ENCODE measurements around the gene ERGIC2.
A peak's percentile ranks its signal among the peaks of the same experiment; 100 is the strongest.

The ERGIC2 gene, protein sequence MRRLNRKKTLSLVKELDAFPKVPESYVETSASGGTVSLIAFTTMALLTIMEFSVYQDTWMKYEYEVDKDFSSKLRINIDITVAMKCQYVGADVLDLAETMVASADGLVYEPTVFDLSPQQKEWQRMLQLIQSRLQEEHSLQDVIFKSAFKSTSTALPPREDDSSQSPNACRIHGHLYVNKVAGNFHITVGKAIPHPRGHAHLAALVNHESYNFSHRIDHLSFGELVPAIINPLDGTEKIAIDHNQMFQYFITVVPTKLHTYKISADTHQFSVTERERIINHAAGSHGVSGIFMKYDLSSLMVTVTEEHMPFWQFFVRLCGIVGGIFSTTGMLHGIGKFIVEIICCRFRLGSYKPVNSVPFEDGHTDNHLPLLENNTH

DNA sequence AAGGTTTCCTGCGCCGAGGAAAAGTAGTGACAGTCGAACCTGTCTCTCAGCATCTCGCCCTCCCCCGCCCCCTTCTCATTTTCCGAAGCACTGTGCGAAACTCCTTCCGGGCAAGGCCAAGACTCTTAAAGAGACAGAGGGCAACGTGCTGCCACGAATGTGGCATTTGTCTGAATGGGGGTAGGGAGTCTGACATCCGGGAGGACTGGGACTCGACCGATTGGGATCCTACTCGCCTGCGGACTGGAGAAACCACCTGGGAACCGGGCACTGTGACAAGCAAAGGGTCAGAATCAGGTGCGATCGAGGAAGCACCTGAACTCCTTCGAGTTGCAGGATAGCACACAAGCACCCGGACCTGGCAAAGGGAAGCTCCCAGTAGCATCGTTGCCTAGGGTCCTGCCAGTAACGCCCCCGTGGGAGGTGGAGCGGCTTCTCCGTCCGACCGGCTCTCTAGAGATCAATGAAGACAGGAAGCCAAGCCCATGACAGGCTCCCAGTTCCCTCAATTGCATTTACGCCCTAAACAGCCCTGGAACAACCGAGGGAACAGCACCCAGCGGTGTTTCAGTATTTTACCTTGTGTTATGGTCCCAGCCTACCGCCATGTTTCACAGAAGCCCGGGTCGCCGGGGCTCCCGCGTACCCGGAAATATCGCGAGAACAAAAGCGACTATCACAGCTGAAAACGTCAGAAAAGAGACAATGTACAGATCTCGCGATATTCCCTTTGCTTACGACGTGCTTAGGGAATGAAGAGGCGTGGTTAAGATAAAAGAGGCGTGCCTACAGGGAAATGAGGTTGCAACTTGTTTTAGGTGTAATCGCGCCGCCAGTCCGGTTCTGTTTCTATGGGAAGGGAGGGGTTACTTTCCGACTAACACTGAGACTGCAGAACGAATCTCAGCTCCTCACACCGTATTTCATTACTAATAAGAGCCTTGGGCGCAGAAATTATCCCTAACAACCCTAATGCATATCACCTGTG is at the start of gene ERGIC2:
Gene ERGIC2, minus strand, starts transcription at position 637 of the 988 bp plus-strand sequence. CDS start 9,539 bp downstream, outside the sequence.
- H3K27ac ChIP-seq (ENCODE audit: low read depth, low read length) = peak within 1 kb of the TSS; percentile 87
- no peaks in the 10 kb centered on the region for H3K27me3 ChIP-seq (ENCODE audit: control insufficient read depth, insufficient read depth, low read length)
- no peaks in the 10 kb centered on the region for H3K36me3 ChIP-seq (ENCODE audit: control insufficient read depth, insufficient read depth, low read length)
- peak within 1 kb of the TSS; percentile 87 for H3K4me3 ChIP-seq (ENCODE audit: low read length)
- peaks cover 3% of the 10 kb centered on the region for H3K4me1 ChIP-seq (ENCODE audit: control insufficient read depth, insufficient read depth, low read length)
- peak within 1 kb of the TSS; percentile 74 for H3K9ac ChIP-seq (ENCODE audit: low read length)

DNA sequence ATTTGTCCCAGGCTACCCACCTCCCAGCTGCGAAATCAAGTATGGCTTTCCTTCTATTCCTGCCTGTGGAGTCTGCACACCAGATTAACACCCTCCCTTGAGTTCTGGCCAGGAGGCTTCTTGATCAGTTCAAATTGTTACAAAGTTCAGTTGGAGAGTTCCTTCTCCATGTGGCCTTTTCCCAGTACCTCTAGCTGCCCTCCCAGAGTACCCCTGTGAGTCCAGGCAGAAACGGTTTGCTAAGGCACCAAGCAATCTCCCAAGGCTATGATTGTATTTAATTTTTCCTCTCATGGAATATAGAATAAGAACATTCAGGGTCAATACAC is 49.7 kb upstream of the ERGIC2 start:
- no peak overlapping the region for H3K9ac ChIP-seq (ENCODE audit: low read length)
- no peaks in the 10 kb centered on the region for H3K4me1 ChIP-seq (ENCODE audit: control insufficient read depth, insufficient read depth, low read length)
- no peak overlapping the region for H3K27ac ChIP-seq (ENCODE audit: low read depth, low read length)
- no peaks in the 10 kb centered on the region for H3K36me3 ChIP-seq (ENCODE audit: control insufficient read depth, insufficient read depth, low read length)
- no peak overlapping the region for H3K4me3 ChIP-seq (ENCODE audit: low read length)
- H3K27me3 ChIP-seq (ENCODE audit: control insufficient read depth, insufficient read depth, low read length) = no peaks in the 10 kb centered on the region

DNA sequence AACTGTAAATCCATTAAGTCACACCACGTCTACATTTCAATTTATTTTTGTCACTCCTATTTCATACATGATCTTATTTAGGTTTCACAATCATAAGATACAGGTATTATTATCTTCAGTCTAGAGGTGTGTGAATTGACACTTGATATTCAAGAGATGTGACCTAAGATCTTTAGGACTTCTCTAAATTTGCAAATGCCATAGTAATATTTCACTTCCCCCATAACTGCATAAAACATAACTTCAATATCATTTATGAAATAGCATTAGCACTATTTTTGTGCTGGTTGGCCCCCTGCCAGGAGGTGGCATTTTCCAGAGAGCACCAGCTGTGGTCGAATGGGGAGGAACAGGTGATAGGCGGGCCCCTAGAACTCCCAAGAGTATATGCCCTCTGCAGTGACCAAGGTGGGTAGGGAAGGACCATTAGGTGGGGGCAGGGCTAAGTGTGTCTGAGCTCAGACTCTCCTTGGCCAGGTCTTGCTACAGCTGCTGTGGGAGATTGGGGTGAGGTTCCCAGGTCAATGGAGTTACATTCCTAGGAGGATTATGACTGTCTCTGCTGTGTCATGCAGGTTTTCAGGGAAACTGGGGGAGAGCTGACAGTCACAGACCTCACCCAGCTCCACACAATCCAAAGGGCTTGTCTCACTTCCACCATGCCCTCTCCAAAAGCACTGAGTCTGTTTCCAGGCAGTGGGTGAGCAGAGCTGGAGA is 49.2 kb upstream of the ERGIC2 start:
- no peak overlapping the region for H3K4me3 ChIP-seq (ENCODE audit: low read length)
- H3K27me3 ChIP-seq (ENCODE audit: control insufficient read depth, insufficient read depth, low read length) = no peaks in the 10 kb centered on the region
- H3K4me1 ChIP-seq (ENCODE audit: control insufficient read depth, insufficient read depth, low read length) = no peaks in the 10 kb centered on the region
- no peaks in the 10 kb centered on the region for H3K36me3 ChIP-seq (ENCODE audit: control insufficient read depth, insufficient read depth, low read length)
- no peak overlapping the region for H3K27ac ChIP-seq (ENCODE audit: low read depth, low read length)
- H3K9ac ChIP-seq (ENCODE audit: low read length) = no peak overlapping the region

GRCh38 chr12:29428633-29429032 is 47.7 kb upstream of the ERGIC2 start:
- H3K27ac ChIP-seq (ENCODE audit: low read depth, low read length) = no peak overlapping the region
- H3K9ac ChIP-seq (ENCODE audit: low read length) = no peak overlapping the region
- no peaks in the 10 kb centered on the region for H3K4me1 ChIP-seq (ENCODE audit: control insufficient read depth, insufficient read depth, low read length)
- H3K4me3 ChIP-seq (ENCODE audit: low read length) = no peak overlapping the region
- H3K27me3 ChIP-seq (ENCODE audit: control insufficient read depth, insufficient read depth, low read length) = no peaks in the 10 kb centered on the region
- no peaks in the 10 kb centered on the region for H3K36me3 ChIP-seq (ENCODE audit: control insufficient read depth, insufficient read depth, low read length)

DNA sequence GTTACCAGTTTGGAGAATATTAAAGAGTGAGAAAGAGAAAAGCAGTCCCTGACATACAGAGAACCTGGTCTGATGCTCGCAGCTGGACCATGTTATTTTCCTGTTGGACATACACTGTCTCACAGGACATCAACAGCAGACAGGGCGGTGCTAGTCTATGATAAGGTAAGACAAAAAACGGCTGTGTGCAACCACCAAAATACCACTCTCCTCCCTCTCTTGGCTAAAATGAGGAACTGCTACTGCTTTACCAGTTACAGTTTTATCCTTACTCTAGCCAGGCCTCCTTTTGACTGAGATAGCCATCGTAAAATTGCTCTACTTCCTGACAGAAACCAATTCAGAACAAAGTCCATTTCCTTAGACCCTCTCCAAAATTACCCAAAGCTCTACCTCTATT is 47.0 kb upstream of the ERGIC2 start:
- no peak overlapping the region for H3K27ac ChIP-seq (ENCODE audit: low read depth, low read length)

DNA sequence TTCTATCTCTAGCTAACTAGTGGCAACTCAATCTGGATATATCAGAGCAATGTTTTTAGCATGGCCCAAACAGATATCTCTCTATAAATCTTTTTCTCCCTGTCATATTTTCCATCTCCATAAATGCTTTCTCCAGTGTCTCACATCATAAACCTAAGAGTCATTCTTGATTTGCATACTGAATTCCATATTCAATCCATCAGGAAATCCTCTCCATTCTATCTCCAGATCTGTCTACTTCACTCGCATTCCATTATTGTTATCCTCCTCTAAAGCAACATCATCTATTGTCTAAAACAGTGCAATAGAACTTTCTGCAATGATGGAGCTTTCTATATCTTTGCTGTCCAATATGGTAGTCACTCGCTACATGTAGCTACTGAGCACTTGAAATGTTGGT is 45.5 kb upstream of the ERGIC2 start:
- H3K4me1 ChIP-seq (ENCODE audit: control insufficient read depth, insufficient read depth, low read length) = no peaks in the 10 kb centered on the region
- H3K4me3 ChIP-seq (ENCODE audit: low read length) = no peak overlapping the region
- no peak overlapping the region for H3K27ac ChIP-seq (ENCODE audit: low read depth, low read length)
- H3K36me3 ChIP-seq (ENCODE audit: control insufficient read depth, insufficient read depth, low read length) = no peaks in the 10 kb centered on the region
- H3K27me3 ChIP-seq (ENCODE audit: control insufficient read depth, insufficient read depth, low read length) = no peaks in the 10 kb centered on the region
- no peak overlapping the region for H3K9ac ChIP-seq (ENCODE audit: low read length)

More for the DNA sequence above, 47.0 kb upstream of the ERGIC2 start:
- Histone ChIP-seq H3K4me3 (ENCODE audit: low read length) (no peak overlapping the region), H3K36me3 (ENCODE audit: control insufficient read depth, insufficient read depth, low read length) (no peaks in the 10 kb centered on the region), H3K9ac (ENCODE audit: low read length) (no peak overlapping the region), H3K27me3 (ENCODE audit: control insufficient read depth, insufficient read depth, low read length) (no peaks in the 10 kb centered on the region), H3K4me1 (ENCODE audit: control insufficient read depth, insufficient read depth, low read length) (no peaks in the 10 kb centered on the region)

DNA sequence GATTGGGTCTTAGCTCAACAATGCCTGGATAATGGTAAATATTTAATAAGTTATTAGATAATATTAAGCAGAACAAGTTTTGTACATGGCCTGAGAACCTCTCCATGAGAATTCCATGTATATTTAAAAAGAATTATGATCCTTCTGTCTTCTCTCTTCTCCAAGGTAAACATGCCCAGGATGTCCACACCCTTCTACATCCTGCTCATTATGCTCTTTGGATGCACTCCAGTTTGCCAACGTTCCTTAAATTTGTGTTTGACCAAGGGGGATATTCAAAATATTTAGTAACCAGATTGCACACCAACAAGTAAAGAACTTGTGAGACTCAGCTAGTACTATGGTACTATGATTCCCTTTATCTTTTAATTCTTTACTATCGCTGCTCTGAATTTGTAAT is 44.8 kb upstream of the ERGIC2 start:
- H3K4me3 ChIP-seq (ENCODE audit: low read length) = no peak overlapping the region
- no peaks in the 10 kb centered on the region for H3K27me3 ChIP-seq (ENCODE audit: control insufficient read depth, insufficient read depth, low read length)
- no peaks in the 10 kb centered on the region for H3K36me3 ChIP-seq (ENCODE audit: control insufficient read depth, insufficient read depth, low read length)
- H3K4me1 ChIP-seq (ENCODE audit: control insufficient read depth, insufficient read depth, low read length) = no peaks in the 10 kb centered on the region
- H3K27ac ChIP-seq (ENCODE audit: low read depth, low read length) = no peak overlapping the region
- H3K9ac ChIP-seq (ENCODE audit: low read length) = no peak overlapping the region

GRCh38 chr12:29416748-29417147 is 35.8 kb upstream of the ERGIC2 start:
- Histone ChIP-seq H3K36me3 (ENCODE audit: control insufficient read depth, insufficient read depth, low read length) (no peaks in the 10 kb centered on the region), H3K27me3 (ENCODE audit: control insufficient read depth, insufficient read depth, low read length) (no peaks in the 10 kb centered on the region), H3K4me3 (ENCODE audit: low read length) (no peak overlapping the region), H3K27ac (ENCODE audit: low read depth, low read length) (no peak overlapping the region), H3K4me1 (ENCODE audit: control insufficient read depth, insufficient read depth, low read length) (no peaks in the 10 kb centered on the region), H3K9ac (ENCODE audit: low read length) (no peak overlapping the region)

DNA sequence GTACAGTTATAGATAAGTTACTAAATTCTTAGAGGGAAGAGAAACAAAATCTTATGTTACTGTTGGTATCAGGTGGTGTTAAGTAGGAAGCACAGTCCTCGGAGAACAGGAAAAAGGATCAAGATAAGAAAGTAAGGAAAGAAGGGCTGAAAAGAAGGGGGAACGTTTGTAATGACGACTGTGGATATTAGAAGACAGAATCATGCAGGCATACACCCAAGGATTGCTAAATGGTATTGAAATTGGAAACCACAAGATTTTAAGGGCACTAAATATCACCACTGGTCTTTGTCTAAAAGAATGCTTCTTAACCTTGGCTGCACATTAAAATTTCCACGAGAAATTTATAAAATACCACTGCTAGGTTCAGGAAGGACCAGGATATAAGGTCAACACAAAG is 34.1 kb upstream of the ERGIC2 start:
- no peak overlapping the region for H3K27ac ChIP-seq (ENCODE audit: low read depth, low read length)
- H3K36me3 ChIP-seq (ENCODE audit: control insufficient read depth, insufficient read depth, low read length) = no peaks in the 10 kb centered on the region
- no peaks in the 10 kb centered on the region for H3K4me1 ChIP-seq (ENCODE audit: control insufficient read depth, insufficient read depth, low read length)
- H3K4me3 ChIP-seq (ENCODE audit: low read length) = no peak overlapping the region
- H3K9ac ChIP-seq (ENCODE audit: low read length) = no peak overlapping the region
- H3K27me3 ChIP-seq (ENCODE audit: control insufficient read depth, insufficient read depth, low read length) = no peaks in the 10 kb centered on the region

DNA sequence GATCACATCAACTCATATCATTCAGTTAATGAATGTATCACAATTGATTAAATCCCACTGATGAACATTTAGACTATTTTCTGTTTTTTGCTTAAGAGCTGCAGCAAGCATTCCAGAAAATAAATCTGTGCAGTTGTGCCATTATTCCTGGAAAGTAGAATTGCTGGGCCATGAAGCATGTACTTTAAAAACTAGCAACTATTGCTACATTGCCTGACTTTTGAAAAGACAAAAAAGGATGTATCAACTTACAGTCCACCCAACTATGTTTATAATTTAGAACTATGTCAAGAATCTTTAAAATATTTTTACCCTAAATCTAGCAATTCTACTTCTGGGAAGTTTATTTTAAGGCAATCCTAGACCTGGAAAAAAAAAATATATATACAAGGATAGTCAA is 33.4 kb upstream of the ERGIC2 start:
- H3K4me3 ChIP-seq (ENCODE audit: low read length) = no peak overlapping the region
- no peaks in the 10 kb centered on the region for H3K4me1 ChIP-seq (ENCODE audit: control insufficient read depth, insufficient read depth, low read length)
- H3K27ac ChIP-seq (ENCODE audit: low read depth, low read length) = no peak overlapping the region
- no peaks in the 10 kb centered on the region for H3K36me3 ChIP-seq (ENCODE audit: control insufficient read depth, insufficient read depth, low read length)
- H3K27me3 ChIP-seq (ENCODE audit: control insufficient read depth, insufficient read depth, low read length) = no peaks in the 10 kb centered on the region
- no peak overlapping the region for H3K9ac ChIP-seq (ENCODE audit: low read length)

DNA sequence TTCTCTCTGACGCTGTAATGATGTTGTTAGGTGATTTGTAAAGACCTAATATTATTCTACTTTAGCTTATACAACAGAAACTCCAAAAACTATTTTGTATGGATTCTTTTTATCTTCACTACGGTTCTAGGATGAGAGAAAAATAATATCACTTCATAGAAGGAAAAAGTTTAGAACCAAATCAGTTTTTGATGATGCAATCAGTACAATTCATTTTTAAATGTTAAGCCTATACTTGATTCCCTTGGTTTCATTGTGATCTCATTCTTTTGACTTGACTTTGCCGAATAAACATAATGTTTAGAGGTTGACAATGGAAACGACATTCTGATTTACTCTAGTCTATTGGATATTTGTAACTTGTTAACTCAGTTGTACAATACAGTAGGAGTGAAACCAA is 24.6 kb upstream of the ERGIC2 start:
- Histone ChIP-seq H3K4me1 (ENCODE audit: control insufficient read depth, insufficient read depth, low read length) (no peaks in the 10 kb centered on the region), H3K27ac (ENCODE audit: low read depth, low read length) (no peak overlapping the region), H3K9ac (ENCODE audit: low read length) (no peak overlapping the region), H3K27me3 (ENCODE audit: control insufficient read depth, insufficient read depth, low read length) (no peaks in the 10 kb centered on the region), H3K36me3 (ENCODE audit: control insufficient read depth, insufficient read depth, low read length) (no peaks in the 10 kb centered on the region), H3K4me3 (ENCODE audit: low read length) (no peak overlapping the region)

DNA sequence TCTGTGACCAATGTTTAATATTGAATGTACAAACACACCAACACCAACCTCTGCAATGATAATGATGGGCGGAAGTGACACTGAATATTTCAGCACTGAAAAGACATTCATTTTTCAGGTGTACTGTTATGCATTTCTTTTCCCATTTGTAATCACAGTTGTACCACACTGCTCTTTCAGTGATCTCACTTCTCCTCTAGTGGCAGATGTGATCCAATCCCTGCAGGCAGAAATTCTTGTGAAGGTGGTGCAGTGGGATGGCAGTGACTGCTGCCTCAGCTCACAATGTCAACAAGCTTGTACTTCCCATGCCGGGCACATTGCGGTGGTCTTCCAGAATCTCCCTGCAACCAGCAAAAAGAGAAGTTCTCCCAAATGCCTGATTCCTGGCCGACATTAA is 23.0 kb upstream of the ERGIC2 start:
- no peaks in the 10 kb centered on the region for H3K4me1 ChIP-seq (ENCODE audit: control insufficient read depth, insufficient read depth, low read length)
- no peaks in the 10 kb centered on the region for H3K36me3 ChIP-seq (ENCODE audit: control insufficient read depth, insufficient read depth, low read length)
- H3K9ac ChIP-seq (ENCODE audit: low read length) = no peak overlapping the region
- no peak overlapping the region for H3K27ac ChIP-seq (ENCODE audit: low read depth, low read length)
- H3K4me3 ChIP-seq (ENCODE audit: low read length) = no peak overlapping the region
- no peaks in the 10 kb centered on the region for H3K27me3 ChIP-seq (ENCODE audit: control insufficient read depth, insufficient read depth, low read length)
